H9 (cell line): Measurements from ENCODE around the gene DPP7. TPM values are rescaled to one million over a fixed set of nuclear protein-coding genes. Genes with fewer than 3 reads are reported as not detected.

Source experiments
- DNase-seq: peaks from one replicate; pipeline ENCODE4 v3.0.0-alpha.2; 2017
- H2AFZ ChIP-seq: one replicate; pipeline ENCODE4 v1.6.1; 2013; ENCODE audit warnings: mild to moderate bottlenecking, low read length, control low read depth, moderate library complexity
- H2AK5ac ChIP-seq: 2 replicates; pipeline ENCODE4 v1.6.1; 2013; ENCODE audit warnings: low read length, control low read depth, mixed read lengths; ENCODE audit not compliant: insufficient read length
- H2BK120ac ChIP-seq: one replicate; pipeline ENCODE4 v1.6.1; 2013; ENCODE audit warnings: low read depth, mild to moderate bottlenecking, low read length, control low read depth, inconsistent platforms; ENCODE audit not compliant: poor library complexity, severe bottlenecking
- H2BK12ac ChIP-seq: 2 replicates; pipeline ENCODE4 v1.6.1; 2013; ENCODE audit warnings: low read length, control low read depth, mixed read lengths, low read depth; ENCODE audit not compliant: insufficient read length
- H2BK15ac ChIP-seq: 2 replicates; pipeline ENCODE4 v1.6.1; 2013; ENCODE audit warnings: low read depth, low read length, control low read depth
- H2BK20ac ChIP-seq: one replicate; pipeline ENCODE4 v1.6.1; 2013; ENCODE audit warnings: low read depth, mild to moderate bottlenecking, low read length, control low read depth, inconsistent platforms; ENCODE audit not compliant: poor library complexity, severe bottlenecking
- H2BK5ac ChIP-seq: 2 replicates; pipeline ENCODE4 v1.6.1; 2013; ENCODE audit warnings: low read length, control low read depth, mixed read lengths; ENCODE audit not compliant: insufficient read length
- H3K14ac ChIP-seq: 2 replicates; pipeline ENCODE4 v1.6.1; 2013; ENCODE audit warnings: low read length, control low read depth; ENCODE audit not compliant: insufficient read depth
- H3K18ac ChIP-seq: 2 replicates; pipeline ENCODE4 v1.6.1; 2013; ENCODE audit warnings: low read depth, mild to moderate bottlenecking, mixed read lengths, low read length, control low read depth; ENCODE audit not compliant: insufficient read length
- H3K23ac ChIP-seq: 2 replicates; pipeline ENCODE4 v1.6.1; 2013; ENCODE audit warnings: low read length, control low read depth, mixed read lengths, low read depth; ENCODE audit not compliant: insufficient read length
- H3K23me2 ChIP-seq: 2 replicates; pipeline ENCODE4 v1.6.1; 2013; ENCODE audit warnings: low read depth, mild to moderate bottlenecking, mixed read lengths, low read length, control low read depth; ENCODE audit not compliant: insufficient read length, poor library complexity, severe bottlenecking
- H3K27ac ChIP-seq: 2 replicates; pipeline ENCODE4 v1.5.1; 2013; ENCODE audit warnings: low read length, control low read depth, mixed read lengths, low read depth; ENCODE audit not compliant: insufficient read length
- H3K27me3 ChIP-seq: 2 replicates; pipeline ENCODE4 v1.6.1; 2013; ENCODE audit warnings: low read length, control low read depth, inconsistent platforms; ENCODE audit not compliant: insufficient read depth
- H3K4ac ChIP-seq: 2 replicates; pipeline ENCODE4 v1.6.1; 2013; ENCODE audit warnings: low read depth, mild to moderate bottlenecking, control low read depth, inconsistent platforms, low read length, moderate library complexity
- H3K4me1 ChIP-seq: 2 replicates; pipeline ENCODE4 v1.6.1; 2013; ENCODE audit warnings: low read length, control low read depth, inconsistent platforms; ENCODE audit not compliant: insufficient read depth
- H3K4me2 ChIP-seq: 2 replicates; pipeline ENCODE4 v1.6.1; 2013; ENCODE audit warnings: low read length, control low read depth, mixed read lengths; ENCODE audit not compliant: insufficient read length, insufficient read depth
- H3K56ac ChIP-seq: 2 replicates; pipeline ENCODE4 v1.6.1; 2013; ENCODE audit warnings: low read depth, mild to moderate bottlenecking, mixed read lengths, low read length, control low read depth; ENCODE audit not compliant: insufficient read length
- H3K79me1 ChIP-seq: 2 replicates; pipeline ENCODE4 v1.6.1; 2013; ENCODE audit warnings: low read depth, mild to moderate bottlenecking, moderate library complexity, low read length, control low read depth, inconsistent platforms; ENCODE audit not compliant: insufficient read depth, poor library complexity, severe bottlenecking
- H3K79me2 ChIP-seq: 2 replicates; pipeline ENCODE4 v1.6.1; 2013; ENCODE audit warnings: low read length, control low read depth, inconsistent platforms; ENCODE audit not compliant: insufficient read depth
- H3K9ac ChIP-seq: 2 replicates; pipeline ENCODE4 v1.6.1; 2013; ENCODE audit warnings: low read length, control low read depth, mixed read lengths; ENCODE audit not compliant: insufficient read length; ENCODE audit errors: extremely low read depth
- H3K9me3 ChIP-seq: one replicate; pipeline ENCODE4 v1.6.1; 2013; ENCODE audit warnings: low read depth, low read length, inconsistent platforms; ENCODE audit not compliant: control insufficient read depth
- H3T11ph ChIP-seq: one replicate; pipeline ENCODE4 v1.6.1; 2013; ENCODE audit warnings: mild to moderate bottlenecking, low read length, control low read depth, inconsistent platforms
- H4K20me1 ChIP-seq: one replicate; pipeline ENCODE4 v1.6.1; 2013; ENCODE audit not compliant: control insufficient read depth, insufficient read length, insufficient read depth
- H4K5ac ChIP-seq: 2 replicates; pipeline ENCODE4 v1.6.1; 2013; ENCODE audit warnings: low read depth, mild to moderate bottlenecking, mixed read lengths, low read length, control low read depth; ENCODE audit not compliant: insufficient read length
- H4K8ac ChIP-seq: replicated peaks from 2 replicates; pipeline ENCODE4 v1.6.1; 2013; ENCODE audit warnings: low read length, control low read depth, mixed read lengths, low read depth; ENCODE audit not compliant: insufficient read length
- H4K91ac ChIP-seq: 2 replicates; pipeline ENCODE4 v1.6.1; 2013; ENCODE audit warnings: low read depth, mild to moderate bottlenecking, moderate library complexity, mixed read lengths, low read length, control low read depth; ENCODE audit not compliant: insufficient read length
- H3K27ac Mint-ChIP-seq, 3 experiments: 2 replicates in 2 of 3; 3 replicates in 1 of 3; pipeline ENCODE4 v1.8.0; 2020 to 2021; ENCODE audit warnings: mixed read lengths in 3 of 3, mild to moderate bottlenecking in 1 of 3, moderate library complexity in 1 of 3
- H3K27me3 Mint-ChIP-seq: 2 replicates; pipeline ENCODE4 v1.8.0; 2021; ENCODE audit warnings: low read depth, mild to moderate bottlenecking, moderate library complexity, mixed read lengths
- H3K36me3 Mint-ChIP-seq, 3 experiments: 2 replicates in 2 of 3; 3 replicates in 1 of 3; pipeline ENCODE4 v1.8.0; 2020 to 2021; ENCODE audit warnings: low read depth in 3 of 3, mixed read lengths in 3 of 3; ENCODE audit not compliant: insufficient read depth in 1 of 3
- H3K4me1 Mint-ChIP-seq, 2 experiments: 2 replicates each; pipeline ENCODE4 v1.8.0; 2020; ENCODE audit warnings: mixed read lengths in 2 of 2
- H3K4me3 Mint-ChIP-seq, 2 experiments: 2 replicates in 1 of 2; 3 replicates in 1 of 2; pipeline ENCODE4 v1.8.0; 2020 to 2021; ENCODE audit warnings: mild to moderate bottlenecking in 2 of 2, mixed read lengths in 2 of 2, moderate library complexity in 1 of 2
- H3K9me3 Mint-ChIP-seq, 2 experiments: 2 replicates in 1 of 2; 3 replicates in 1 of 2; pipeline ENCODE4 v1.8.0; 2020; ENCODE audit warnings: mild to moderate bottlenecking in 2 of 2, mixed read lengths in 2 of 2, moderate library complexity in 1 of 2
- WGBS: extraction: QIAGEN DNeasy Blood & Tissue Kit; methylation state at CpG from one replicate; pipeline ENCODE4 v1.1.7; 2013; ENCODE audit warnings: missing lambda C conversion rate, low lambda C conversion rate, mixed read lengths; ENCODE audit not compliant: insufficient read length; ENCODE audit errors: extremely low coverage; 5-methylcytosine and 5-hydroxymethylcytosine counted together
- total RNA-seq: library from RNA; stranded (reverse); gene quantifications from 2 replicates; pipeline ENCODE4 v1.2.1, GENCODE V29; 2021
- TF ChIP-seq, protein P1 (sequence below): fragments of 200-600 bp; sonication (generic); conservative IDR thresholded peaks from 3 replicates; pipeline ENCODE4 v1.8.0; 2021; ENCODE audit warnings: antibody characterized with exemption, mild to moderate bottlenecking

Gene DPP7
- total RNA-seq, 1 experiment from 2014 or later: 29.4 TPM

- Histone ChIP-seq H3K56ac (no peak overlapping the region), H3K79me2 (no peaks in the 10 kb centered on the region), H3K27me3 (no peaks in the 10 kb centered on the region), H2BK5ac (no peak overlapping the region), H3K4me1 (no peaks in the 10 kb centered on the region), H3K18ac (no peak overlapping the region), H4K8ac (no peak overlapping the region), H3K14ac (0 out of 2 replicates have a peak overlapping the region, but pooled peaks have one; percentile 19), H4K91ac (no peak overlapping the region), H3K4ac (no peak overlapping the region), H3K9me3 (no peaks in the 10 kb centered on the region), H3K4me2 (peak overlapping the region; percentile 79), H3K23me2 (peaks cover 12% of the 10 kb centered on the region), H3K27ac (no peak overlapping the region), H3T11ph (no peak overlapping the region), H2AK5ac (no peak overlapping the region), H2BK120ac (no peak overlapping the region), H2BK12ac (no peak overlapping the region), H4K5ac (no peak overlapping the region), H3K9ac (no peak overlapping the region), H3K23ac (no peak overlapping the region), H2AFZ (no peak overlapping the region), H3K79me1 (no peaks in the 10 kb centered on the region), H4K20me1 (no peaks in the 10 kb centered on the region), H2BK15ac (no peak overlapping the region), H2BK20ac (no peak overlapping the region)
- H3K4me1 Mint-ChIP-seq: peaks cover 17 to 21% of the 10 kb centered on the region in 2 experiments
- H3K9me3 Mint-ChIP-seq: no peaks in the 10 kb centered on the region
- peak overlapping the region; percentile 74 to 93 for H3K4me3 Mint-ChIP-seq
- peaks cover 10% of the 10 kb centered on the region for H3K27me3 Mint-ChIP-seq
- peaks cover 0 to 9% (median 4%) of the 10 kb centered on the region in 3 experiments; a peak in 3 of 7 replicates for H3K36me3 Mint-ChIP-seq
- no CpG with 5 or more reads among the region's 58 CpGs for WGBS
- no peak for DNase-seq
- no peak overlapping the region for H3K27ac Mint-ChIP-seq
- TF ChIP-seq, protein P1, sequence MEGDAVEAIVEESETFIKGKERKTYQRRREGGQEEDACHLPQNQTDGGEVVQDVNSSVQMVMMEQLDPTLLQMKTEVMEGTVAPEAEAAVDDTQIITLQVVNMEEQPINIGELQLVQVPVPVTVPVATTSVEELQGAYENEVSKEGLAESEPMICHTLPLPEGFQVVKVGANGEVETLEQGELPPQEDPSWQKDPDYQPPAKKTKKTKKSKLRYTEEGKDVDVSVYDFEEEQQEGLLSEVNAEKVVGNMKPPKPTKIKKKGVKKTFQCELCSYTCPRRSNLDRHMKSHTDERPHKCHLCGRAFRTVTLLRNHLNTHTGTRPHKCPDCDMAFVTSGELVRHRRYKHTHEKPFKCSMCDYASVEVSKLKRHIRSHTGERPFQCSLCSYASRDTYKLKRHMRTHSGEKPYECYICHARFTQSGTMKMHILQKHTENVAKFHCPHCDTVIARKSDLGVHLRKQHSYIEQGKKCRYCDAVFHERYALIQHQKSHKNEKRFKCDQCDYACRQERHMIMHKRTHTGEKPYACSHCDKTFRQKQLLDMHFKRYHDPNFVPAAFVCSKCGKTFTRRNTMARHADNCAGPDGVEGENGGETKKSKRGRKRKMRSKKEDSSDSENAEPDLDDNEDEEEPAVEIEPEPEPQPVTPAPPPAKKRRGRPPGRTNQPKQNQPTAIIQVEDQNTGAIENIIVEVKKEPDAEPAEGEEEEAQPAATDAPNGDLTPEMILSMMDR: no peak
Measured at GRCh38 chr9:137085920-137086530, 28.5 kb downstream of the DPP7 start.
